Nephron (organoid): Measurements from ENCODE around the gene AHNAK2.
A peak's percentile ranks its signal among the peaks of the same experiment; 100 is the strongest.

Experiments
- H3K27ac Mint-ChIP-seq, 3 experiments: 2 replicates each; pipeline ENCODE4 v1.8.0; 2020; ENCODE audit warnings: mixed read lengths in 3 of 3, mild to moderate bottlenecking in 2 of 3, moderate library complexity in 1 of 3
- H3K27me3 Mint-ChIP-seq: 2 replicates; pipeline ENCODE4 v1.8.0; 2021; ENCODE audit warnings: low read depth, mild to moderate bottlenecking, moderate library complexity, mixed read lengths
- H3K36me3 Mint-ChIP-seq: 2 replicates; pipeline ENCODE4 v1.8.0; 2020; ENCODE audit warnings: low read depth, mixed read lengths
- H3K4me1 Mint-ChIP-seq: 2 replicates; pipeline ENCODE4 v1.8.0; 2020; ENCODE audit warnings: mixed read lengths
- H3K4me3 Mint-ChIP-seq, 3 experiments: 2 replicates each; pipeline ENCODE4 v1.8.0; 2020; ENCODE audit warnings: mild to moderate bottlenecking in 3 of 3, mixed read lengths in 3 of 3, moderate library complexity in 2 of 3
- H3K9me3 Mint-ChIP-seq: 2 replicates; pipeline ENCODE4 v1.8.0; 2020; ENCODE audit warnings: mixed read lengths
- CTCF ChIP-seq, 3 experiments: fragments of 200-600 bp; sonication (generic); IDR thresholded peaks; one replicate each; pipeline ENCODE4 v1.5.0; 2021; ENCODE audit warnings: antibody characterized with exemption in 3 of 3; ENCODE audit not compliant: unreplicated experiment in 3 of 3

AHNAK2 gene

GRCh38 chr14:104999361-104999760, 21.2 kb upstream of the AHNAK2 start:
- no peaks in the 10 kb centered on the region for H3K9me3 Mint-ChIP-seq
- H3K4me1 Mint-ChIP-seq, result peaks cover 9% of the 10 kb centered on the region
- TF ChIP-seq CTCF (IDR thresholded peaks at IDR 0.05; ENCODE audit: unreplicated experiment in 3 of 3), result no peak
- no peak overlapping the region for H3K4me3 Mint-ChIP-seq
- H3K27ac Mint-ChIP-seq, result no peak overlapping the region
- peaks cover 3% of the 10 kb centered on the region for H3K27me3 Mint-ChIP-seq
- peaks cover 11% of the 10 kb centered on the region for H3K36me3 Mint-ChIP-seq

DNA sequence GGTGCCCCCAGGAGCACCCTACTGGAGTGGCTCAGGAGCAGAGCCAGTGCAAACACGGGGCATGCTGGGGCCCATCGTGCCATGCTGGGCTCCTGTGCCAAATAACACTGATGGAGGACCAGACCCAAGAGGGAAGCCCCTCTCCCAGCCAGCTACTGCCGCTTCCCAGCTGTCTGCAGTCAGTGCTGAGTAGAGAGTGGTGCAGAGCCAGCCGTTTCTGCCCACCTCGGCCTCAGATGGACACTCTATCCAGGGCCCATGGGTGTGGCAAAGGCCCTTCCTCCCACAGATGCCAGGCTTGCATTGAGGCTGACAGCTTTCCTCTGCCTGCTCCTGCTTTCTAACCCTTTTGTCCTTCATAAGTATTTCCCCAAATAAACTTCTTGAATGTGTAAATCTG, 20.6 kb upstream of the AHNAK2 start:
- TF ChIP-seq CTCF (IDR thresholded peaks at IDR 0.05; ENCODE audit: unreplicated experiment in 3 of 3), result no peak
- peaks cover 16% of the 10 kb centered on the region for H3K36me3 Mint-ChIP-seq
- H3K27ac Mint-ChIP-seq, result no peak overlapping the region
- H3K4me3 Mint-ChIP-seq, result no peak overlapping the region
- peaks cover 3% of the 10 kb centered on the region for H3K27me3 Mint-ChIP-seq
- no peaks in the 10 kb centered on the region for H3K9me3 Mint-ChIP-seq
- peaks cover 15% of the 10 kb centered on the region for H3K4me1 Mint-ChIP-seq

DNA sequence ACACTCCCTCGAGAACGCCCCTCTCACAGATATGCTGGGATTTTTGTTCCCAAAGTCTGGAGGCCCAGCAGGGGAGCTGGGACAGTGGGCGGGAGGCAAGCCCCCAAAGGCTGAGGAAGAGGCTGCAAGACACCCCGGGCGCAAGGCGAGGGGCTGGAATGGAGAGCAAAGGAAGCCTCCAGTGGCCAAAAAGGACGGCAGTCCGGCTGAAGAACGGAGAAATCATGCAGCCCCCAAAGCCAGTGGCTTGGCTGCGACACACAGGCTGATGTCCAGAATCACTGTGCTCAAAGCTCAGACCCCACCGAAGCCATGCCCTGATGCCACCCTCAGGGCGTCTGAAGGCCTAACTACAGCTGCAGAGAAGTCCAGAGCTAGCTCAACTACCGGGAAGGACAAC, 18.3 kb upstream of the AHNAK2 start:
- Mint-ChIP-seq H3K27me3 (peaks cover 3% of the 10 kb centered on the region), H3K27ac (no peak overlapping the region), H3K9me3 (no peaks in the 10 kb centered on the region), H3K4me3 (no peak overlapping the region), H3K4me1 (peaks cover 25% of the 10 kb centered on the region), H3K36me3 (peaks cover 34% of the 10 kb centered on the region)
- no peak for TF ChIP-seq CTCF (IDR thresholded peaks at IDR 0.05; ENCODE audit: unreplicated experiment in 3 of 3)

- Mint-ChIP-seq H3K36me3 (peaks cover 34% of the 10 kb centered on the region), H3K27ac (no peak overlapping the region), H3K4me1 (peaks cover 25% of the 10 kb centered on the region), H3K27me3 (peaks cover 3% of the 10 kb centered on the region), H3K9me3 (no peaks in the 10 kb centered on the region), H3K4me3 (no peak overlapping the region)
- no peak for TF ChIP-seq CTCF (IDR thresholded peaks at IDR 0.05; ENCODE audit: unreplicated experiment in 3 of 3)
These were observed 17.9 kb upstream of the AHNAK2 start for GRCh38 chr14:104996032-104996431.

DNA sequence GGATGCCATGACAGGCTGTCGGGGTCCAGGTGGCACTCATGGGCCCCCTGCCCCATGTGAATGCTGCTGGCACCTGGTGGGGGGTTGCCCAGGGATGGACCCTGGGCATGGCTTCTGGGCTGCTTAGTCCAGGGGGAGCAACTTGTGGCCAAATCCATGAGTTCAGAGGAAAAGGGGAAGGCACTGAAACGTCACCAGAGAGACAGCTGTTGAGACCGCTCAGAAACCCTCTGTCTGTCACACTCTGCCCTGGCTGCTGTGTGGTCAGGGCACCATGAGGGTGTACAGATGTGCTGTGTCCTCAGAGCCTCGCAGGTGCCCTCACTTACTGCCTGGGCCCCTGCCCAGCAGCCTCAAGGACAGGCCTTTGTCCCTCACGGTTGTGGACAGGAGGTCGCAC, 16.8 kb upstream of the AHNAK2 start:
- no peak overlapping the region for H3K4me3 Mint-ChIP-seq
- H3K27ac Mint-ChIP-seq, result no peak overlapping the region
- no peak for TF ChIP-seq CTCF (IDR thresholded peaks at IDR 0.05; ENCODE audit: unreplicated experiment in 3 of 3)
- H3K36me3 Mint-ChIP-seq, result peaks cover 33% of the 10 kb centered on the region
- peaks cover 25% of the 10 kb centered on the region for H3K4me1 Mint-ChIP-seq
- H3K27me3 Mint-ChIP-seq, result peaks cover 3% of the 10 kb centered on the region
- no peaks in the 10 kb centered on the region for H3K9me3 Mint-ChIP-seq

DNA sequence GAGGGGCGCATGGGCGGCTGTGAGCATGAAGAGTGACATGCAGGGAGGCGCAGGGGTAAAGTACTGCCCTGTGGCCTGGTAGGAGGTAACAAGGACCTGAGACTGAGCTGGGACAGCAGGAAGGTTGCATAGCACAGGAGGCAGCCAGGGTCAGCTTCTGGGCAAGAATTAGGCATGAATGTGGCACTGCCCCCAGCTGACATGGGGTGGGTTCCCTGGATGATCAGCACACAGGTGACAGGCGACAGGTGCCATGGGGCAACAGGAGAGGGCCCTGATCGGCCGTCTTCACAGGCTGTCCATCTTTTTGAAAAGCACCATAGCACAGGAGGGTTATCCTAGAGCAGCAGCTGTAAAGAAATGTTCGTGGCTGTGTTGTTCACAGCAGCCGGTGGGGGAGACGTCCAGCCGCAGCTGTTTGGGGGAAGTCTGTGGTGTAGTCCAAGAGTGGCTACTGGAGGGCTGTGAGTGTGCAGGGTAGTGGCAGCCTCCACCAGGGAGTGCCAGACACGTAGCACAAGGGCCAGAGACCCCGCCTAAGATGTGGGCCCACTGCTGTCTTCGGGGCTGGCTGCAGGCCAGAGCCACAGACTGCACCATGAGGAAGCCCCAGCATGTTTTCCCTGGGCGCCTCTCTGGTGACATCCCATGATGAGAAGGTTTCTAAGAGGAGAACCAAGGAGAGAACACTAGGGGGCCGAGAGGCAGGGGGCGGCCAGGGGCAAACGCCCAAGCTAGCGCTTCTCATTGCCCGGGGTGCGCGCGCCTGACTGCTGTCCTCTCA, 15.8 kb upstream of the AHNAK2 start:
- Mint-ChIP-seq H3K27ac (peak overlapping the region in 2 of 3 experiments; percentile 48 to 80), H3K27me3 (peaks cover under 1% of the 10 kb centered on the region), H3K9me3 (no peaks in the 10 kb centered on the region), H3K4me1 (peaks cover 25% of the 10 kb centered on the region), H3K36me3 (peaks cover 28% of the 10 kb centered on the region), H3K4me3 (no peak overlapping the region)
- no peak for TF ChIP-seq CTCF (IDR thresholded peaks at IDR 0.05; ENCODE audit: unreplicated experiment in 3 of 3)
